AG09319 (cell line): ENCODE results near the gene TNS4.

ENCODE experiments used
- DNase-seq: peaks from one replicate; pipeline ENCODE4 v3.0.0-alpha.2; 2010; ENCODE audit warnings: low read depth; ENCODE audit errors: extremely low read depth
- TF ChIP-seq, protein P1 (sequence below): IDR thresholded peaks from 2 replicates; pipeline ENCODE4 v1.5.1; 2011; ENCODE audit warnings: low read depth, mild to moderate bottlenecking, inconsistent platforms, low read length, moderate library complexity

TNS4 gene

DNA sequence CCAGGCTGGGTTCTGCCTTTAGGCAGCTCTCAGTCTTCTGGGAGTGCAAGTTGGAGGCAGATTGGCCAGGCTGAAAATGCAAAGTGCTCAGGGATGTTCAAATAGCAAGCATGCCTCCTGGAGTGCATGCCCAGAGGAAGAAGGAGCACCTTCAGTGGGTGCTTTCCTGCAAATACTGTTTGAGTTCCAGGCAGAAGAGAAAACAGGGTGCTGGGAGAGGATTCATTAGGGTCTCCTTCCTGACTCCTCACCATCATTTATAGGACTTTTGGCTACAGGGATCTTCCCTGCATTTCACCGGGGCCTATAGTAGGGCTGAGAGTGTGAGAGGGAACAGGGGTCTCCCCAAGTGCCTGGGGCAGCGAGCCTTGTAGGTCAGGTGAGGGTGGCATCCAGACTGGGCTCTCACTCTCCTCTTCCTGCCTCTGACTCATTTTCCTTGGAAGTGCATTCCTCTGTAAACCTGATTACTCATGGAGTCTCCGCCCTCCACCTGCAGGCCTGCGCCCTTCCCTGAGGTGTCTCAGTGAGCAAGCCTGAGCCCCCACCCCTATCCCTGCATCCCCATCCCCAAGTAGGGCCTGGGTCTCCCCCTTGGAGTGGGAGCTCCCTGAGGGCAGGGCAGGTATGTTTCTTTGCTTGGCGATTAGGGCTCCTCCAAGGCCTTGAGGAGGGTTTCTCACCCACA is 17.1 kb upstream of the TNS4 start:
- DNase-seq, result no peak
- TF ChIP-seq, protein P1, sequence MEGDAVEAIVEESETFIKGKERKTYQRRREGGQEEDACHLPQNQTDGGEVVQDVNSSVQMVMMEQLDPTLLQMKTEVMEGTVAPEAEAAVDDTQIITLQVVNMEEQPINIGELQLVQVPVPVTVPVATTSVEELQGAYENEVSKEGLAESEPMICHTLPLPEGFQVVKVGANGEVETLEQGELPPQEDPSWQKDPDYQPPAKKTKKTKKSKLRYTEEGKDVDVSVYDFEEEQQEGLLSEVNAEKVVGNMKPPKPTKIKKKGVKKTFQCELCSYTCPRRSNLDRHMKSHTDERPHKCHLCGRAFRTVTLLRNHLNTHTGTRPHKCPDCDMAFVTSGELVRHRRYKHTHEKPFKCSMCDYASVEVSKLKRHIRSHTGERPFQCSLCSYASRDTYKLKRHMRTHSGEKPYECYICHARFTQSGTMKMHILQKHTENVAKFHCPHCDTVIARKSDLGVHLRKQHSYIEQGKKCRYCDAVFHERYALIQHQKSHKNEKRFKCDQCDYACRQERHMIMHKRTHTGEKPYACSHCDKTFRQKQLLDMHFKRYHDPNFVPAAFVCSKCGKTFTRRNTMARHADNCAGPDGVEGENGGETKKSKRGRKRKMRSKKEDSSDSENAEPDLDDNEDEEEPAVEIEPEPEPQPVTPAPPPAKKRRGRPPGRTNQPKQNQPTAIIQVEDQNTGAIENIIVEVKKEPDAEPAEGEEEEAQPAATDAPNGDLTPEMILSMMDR, result no peak

DNA sequence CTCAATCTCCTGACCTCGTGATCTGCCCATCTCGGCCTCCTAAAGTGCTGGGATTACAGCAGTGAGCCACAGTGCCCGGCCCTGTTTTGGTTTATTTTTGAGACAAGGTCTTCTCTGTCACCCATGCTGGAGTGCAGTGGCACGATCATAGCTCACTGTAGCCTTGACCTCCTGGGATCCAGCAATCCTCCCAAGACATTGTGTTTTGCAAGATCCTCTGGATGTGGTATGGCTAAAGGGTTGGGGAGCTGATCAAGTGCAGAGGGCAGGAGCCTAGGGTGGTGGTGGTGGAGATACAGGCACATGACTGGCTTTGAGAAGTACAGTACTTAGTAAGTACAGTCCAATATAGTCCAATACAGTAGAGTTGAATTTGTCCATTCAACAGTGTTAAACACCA is 16.6 kb upstream of the TNS4 start:
- TF ChIP-seq, protein P1, result no peak
- no peak for DNase-seq

DNA sequence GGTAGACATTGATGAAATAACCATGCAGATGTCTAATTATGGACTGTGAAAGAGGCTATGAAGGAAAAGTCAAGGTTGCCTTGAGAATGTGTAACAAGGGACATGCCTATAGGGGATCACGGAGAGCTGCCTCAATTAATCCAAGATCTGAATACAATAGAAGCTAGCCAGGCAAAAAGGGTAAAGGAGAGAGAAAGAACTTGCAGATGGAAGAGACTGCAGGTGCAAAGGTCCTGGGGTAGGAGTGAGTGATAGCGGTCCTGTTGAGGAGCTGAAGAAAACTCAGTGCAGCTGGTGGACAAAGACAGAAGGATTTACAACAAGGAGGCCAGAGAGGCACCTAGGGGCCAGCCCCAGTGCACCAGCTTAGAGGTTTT is 15.9 kb upstream of the TNS4 start:
- DNase-seq, result no peak
- TF ChIP-seq, protein P1, result no peak

DNA sequence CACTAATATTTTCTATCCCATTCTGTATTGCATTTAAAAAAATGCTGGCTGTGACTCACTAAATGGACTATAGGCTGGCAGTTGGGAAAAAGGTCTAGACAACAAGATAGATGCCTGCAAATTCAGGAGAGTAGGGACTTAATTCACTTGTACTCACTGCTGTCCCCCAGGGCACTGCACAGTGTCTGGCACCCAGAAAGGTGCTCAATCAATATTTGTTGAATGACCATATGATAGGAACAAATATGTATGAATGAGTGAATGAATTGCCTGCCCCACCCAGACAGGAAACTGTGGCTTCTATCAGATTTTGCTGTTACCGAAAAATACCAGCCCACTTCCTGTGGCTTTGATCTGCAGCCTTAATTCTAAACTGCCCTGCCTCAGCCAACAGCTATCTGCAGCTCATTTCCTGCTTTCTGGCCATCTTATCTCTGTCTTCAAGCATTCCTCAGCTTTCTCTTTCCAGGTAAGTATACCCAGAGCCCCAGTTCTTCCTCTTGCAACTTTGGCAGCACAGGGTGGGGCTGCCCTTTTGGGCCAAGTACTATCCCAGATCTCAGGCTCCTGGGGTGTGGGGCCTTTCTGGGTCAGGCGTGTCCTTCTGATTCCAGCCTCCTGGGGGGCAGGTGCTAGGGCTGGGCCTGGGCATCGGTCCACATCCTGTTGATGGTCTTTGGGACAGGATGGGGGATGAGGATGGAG is 15.3 kb upstream of the TNS4 start:
- no peak for DNase-seq

DNA sequence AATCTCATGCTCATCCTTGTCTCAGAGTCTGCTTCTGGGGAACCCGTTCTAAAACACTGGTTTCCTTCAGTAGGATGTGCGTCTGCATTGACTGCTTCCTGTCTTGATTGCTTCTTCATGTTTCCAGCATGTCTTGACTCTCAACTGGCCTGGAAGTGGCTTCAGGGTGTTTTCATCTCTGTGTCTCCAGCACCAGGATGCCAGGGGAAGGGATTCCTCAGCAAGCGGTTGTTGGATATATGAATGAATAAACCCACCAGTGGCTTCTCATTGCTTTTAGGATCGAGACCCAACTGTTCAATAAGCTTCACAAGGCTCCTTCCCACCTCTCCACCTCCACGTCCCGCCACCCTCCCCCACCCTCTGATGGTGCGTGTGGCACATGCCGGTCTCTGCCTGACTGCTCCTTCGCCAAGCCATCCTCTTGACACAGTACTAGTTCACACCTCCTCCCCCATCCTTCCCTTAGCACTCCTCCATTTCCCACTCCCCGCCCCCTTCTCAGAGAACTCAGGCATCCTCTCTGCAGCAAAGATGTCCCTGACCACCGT is 14.1 kb upstream of the TNS4 start:
- TF ChIP-seq, protein P1, result no peak
- DNase-seq, result no peak

More for the DNA sequence above, 15.3 kb upstream of the TNS4 start:
- TF ChIP-seq, protein P1, result no peak

DNA sequence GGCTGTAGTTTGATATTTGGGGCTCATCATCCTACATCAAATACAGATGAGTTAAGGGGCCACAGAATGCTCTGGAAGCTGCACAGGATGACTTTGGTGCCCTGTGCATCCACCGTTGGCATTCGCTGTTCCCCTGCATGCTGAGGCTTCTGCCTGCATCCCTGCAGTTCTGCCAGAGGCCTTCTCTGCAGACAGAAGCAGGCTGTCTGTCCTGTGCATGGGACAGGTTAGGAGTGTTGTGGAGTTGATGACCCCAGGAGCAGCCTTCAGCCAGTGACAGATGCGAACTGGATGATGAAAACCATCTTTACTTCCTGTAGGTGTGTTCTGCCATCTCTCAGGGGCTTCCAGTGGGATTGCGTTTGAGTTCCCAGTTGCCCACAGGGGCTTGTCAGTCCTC is 13.6 kb upstream of the TNS4 start:
- TF ChIP-seq, protein P1, result no peak
- DNase-seq, result no peak

DNA sequence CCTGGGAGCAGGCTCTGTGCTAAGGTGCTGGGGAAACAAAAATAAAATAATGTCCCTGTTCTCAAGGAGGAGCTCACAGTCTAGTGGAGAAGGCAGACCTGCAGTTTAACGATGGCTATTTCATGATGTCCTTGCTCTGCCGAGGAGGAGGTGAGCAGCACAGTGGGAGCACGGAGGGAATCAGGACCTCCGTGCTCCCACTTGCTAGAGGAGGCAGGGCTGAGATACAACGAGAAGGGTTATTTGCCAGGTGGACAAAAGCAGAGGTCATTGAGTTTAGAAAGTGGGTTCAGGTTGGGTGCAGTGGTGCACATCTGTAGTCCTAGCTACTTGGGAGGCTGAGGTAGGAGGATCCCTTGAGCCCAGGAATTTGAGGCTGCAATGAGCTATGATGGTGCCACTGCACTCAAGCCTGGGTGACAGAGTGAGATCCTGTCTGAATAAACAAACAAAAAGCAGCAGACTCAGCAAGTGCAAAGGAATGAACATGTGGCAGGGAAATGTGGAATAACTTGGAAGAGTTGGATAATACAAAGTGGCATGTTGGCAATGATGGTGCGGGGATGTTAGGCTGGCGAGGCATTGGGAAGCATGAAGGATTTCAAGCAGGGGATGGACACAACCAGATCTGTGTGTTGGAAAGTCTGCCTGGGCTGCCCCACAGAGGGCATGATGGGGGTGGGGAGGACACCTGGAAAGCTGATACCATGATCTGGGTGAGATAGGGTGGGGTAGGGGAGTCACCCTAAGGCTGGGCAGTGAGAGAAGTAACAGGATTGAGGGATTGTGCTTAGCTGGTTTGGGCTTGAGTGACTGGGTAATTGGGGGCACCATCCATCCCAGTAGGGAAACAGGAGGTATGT is 12.8 kb upstream of the TNS4 start:
- DNase-seq, result no peak
- TF ChIP-seq, protein P1, result no peak
